ENCODE data around the gene FNBP1L.

DNA sequence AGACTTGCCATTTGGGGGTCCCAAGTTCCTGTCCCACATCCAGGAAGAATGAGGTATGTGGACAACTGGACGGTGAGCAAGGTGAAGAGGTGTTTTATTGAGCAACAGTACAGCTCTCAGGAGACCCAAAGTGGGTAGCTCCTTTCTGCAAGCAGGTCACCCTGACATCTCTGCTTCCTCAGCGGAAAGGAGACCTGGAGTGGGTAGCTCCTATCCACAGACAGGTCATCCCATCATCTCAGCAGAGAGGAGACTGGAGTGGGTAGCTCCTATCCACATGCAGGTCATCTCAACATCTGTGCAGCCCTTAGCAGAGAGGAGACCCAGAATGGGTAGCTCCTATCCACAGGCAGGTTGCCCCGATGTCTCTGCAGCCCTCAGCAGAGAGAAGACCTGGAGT, 13.8 kb upstream of the FNBP1L start:
- no peak for TF ChIP-seq POLR2AphosphoS5 (IDR thresholded peaks at IDR 0.05; ENCODE audit: low read depth, low read length)
- no peak for TF ChIP-seq TAF1 (IDR thresholded peaks at IDR 0.05; ENCODE audit: borderline replicate concordance, insufficient read depth, low read length)
- TF ChIP-seq REST (IDR thresholded peaks at IDR 0.05; ENCODE audit: insufficient read depth in 1 of 2, low read depth in 2 of 2, low read length in 2 of 2): no peak
- TF ChIP-seq SIN3A (IDR thresholded peaks at IDR 0.05; ENCODE audit: borderline replicate concordance, insufficient read depth, low read length): no peak
